ENCODE results near the gene CARD9.
A peak's percentile ranks its signal among the peaks of the same experiment; 100 is the strongest.

CARD9 gene

GRCh38 chr9:136329636-136330405 is 43.6 kb downstream of the CARD9 start:
- peaks cover 0 to 7% of the 10 kb centered on the region in 2 donors for H3K36me3 ChIP-seq (ENCODE audit: control insufficient read depth in 1 of 2, insufficient read depth in 2 of 2, low read length in 2 of 2)
- no peak overlapping the region for H3K4me3 ChIP-seq (ENCODE audit: low read depth in 1 of 2, low read length in 2 of 2)
- H3K9me3 ChIP-seq (ENCODE audit: control insufficient read depth in 1 of 2, low read length in 2 of 2): no peaks in the 10 kb centered on the region
- H3K27ac ChIP-seq (ENCODE audit: low read length): no peak overlapping the region
- peaks cover 0 to 27% of the 10 kb centered on the region in 2 donors for H3K4me1 ChIP-seq (ENCODE audit: control insufficient read depth in 1 of 2, insufficient read depth in 2 of 2, low read length in 2 of 2)
- no peaks in the 10 kb centered on the region for H3K27me3 ChIP-seq (ENCODE audit: low read depth, low read length)

GRCh38 chr9:136329211-136329627 is 44.2 kb downstream of the CARD9 start:
- H3K9me3 ChIP-seq (ENCODE audit: control insufficient read depth in 1 of 2, low read length in 2 of 2): no peaks in the 10 kb centered on the region
- H3K27me3 ChIP-seq (ENCODE audit: low read depth, low read length): no peaks in the 10 kb centered on the region
- H3K36me3 ChIP-seq (ENCODE audit: control insufficient read depth in 1 of 2, insufficient read depth in 2 of 2, low read length in 2 of 2): peaks cover 0 to under 1% of the 10 kb centered on the region in 2 donors
- peaks cover 0 to 27% of the 10 kb centered on the region in 2 donors for H3K4me1 ChIP-seq (ENCODE audit: control insufficient read depth in 1 of 2, insufficient read depth in 2 of 2, low read length in 2 of 2)
- no peak overlapping the region for H3K27ac ChIP-seq (ENCODE audit: low read length)
- peak overlapping the region in 1 of 2 donors; percentile 70 for H3K4me3 ChIP-seq (ENCODE audit: low read depth in 1 of 2, low read length in 2 of 2)

GRCh38 chr9:136328622-136329041 is 44.8 kb downstream of the CARD9 start:
- Histone ChIP-seq H3K27ac (ENCODE audit: low read length) (no peak overlapping the region), H3K9me3 (ENCODE audit: control insufficient read depth in 1 of 2, low read length in 2 of 2) (no peaks in the 10 kb centered on the region), H3K36me3 (ENCODE audit: control insufficient read depth in 1 of 2, insufficient read depth in 2 of 2, low read length in 2 of 2) (no peaks in the 10 kb centered on the region), H3K27me3 (ENCODE audit: low read depth, low read length) (no peaks in the 10 kb centered on the region), H3K4me1 (ENCODE audit: control insufficient read depth in 1 of 2, insufficient read depth in 2 of 2, low read length in 2 of 2) (peaks cover 0 to 27% of the 10 kb centered on the region in 2 donors), H3K4me3 (ENCODE audit: low read depth in 1 of 2, low read length in 2 of 2) (peak overlapping the region; percentile 61 to 70)

GRCh38 chr9:136328011-136328621 is 45.4 kb downstream of the CARD9 start:
- no peaks in the 10 kb centered on the region for H3K9me3 ChIP-seq (ENCODE audit: control insufficient read depth in 1 of 2, low read length in 2 of 2)
- peaks cover 0 to 27% of the 10 kb centered on the region in 2 donors for H3K4me1 ChIP-seq (ENCODE audit: control insufficient read depth in 1 of 2, insufficient read depth in 2 of 2, low read length in 2 of 2)
- no peaks in the 10 kb centered on the region for H3K27me3 ChIP-seq (ENCODE audit: low read depth, low read length)
- no peak overlapping the region for H3K27ac ChIP-seq (ENCODE audit: low read length)
- peak overlapping the region; percentile 61 to 70 for H3K4me3 ChIP-seq (ENCODE audit: low read depth in 1 of 2, low read length in 2 of 2)
- H3K36me3 ChIP-seq (ENCODE audit: control insufficient read depth in 1 of 2, insufficient read depth in 2 of 2, low read length in 2 of 2): no peaks in the 10 kb centered on the region

- Histone ChIP-seq H3K27me3 (ENCODE audit: low read depth, low read length) (no peaks in the 10 kb centered on the region), H3K4me3 (ENCODE audit: low read depth in 1 of 2, low read length in 2 of 2) (peak within 1 kb of the TSS; percentile 61 to 70), H3K27ac (ENCODE audit: low read length) (no peak within 1 kb of the TSS), H3K9me3 (ENCODE audit: control insufficient read depth in 1 of 2, low read length in 2 of 2) (no peaks in the 10 kb centered on the region), H3K4me1 (ENCODE audit: control insufficient read depth in 1 of 2, insufficient read depth in 2 of 2, low read length in 2 of 2) (peaks cover 0 to 27% of the 10 kb centered on the region in 2 donors), H3K36me3 (ENCODE audit: control insufficient read depth in 1 of 2, insufficient read depth in 2 of 2, low read length in 2 of 2) (no peaks in the 10 kb centered on the region)
These were observed 46.0 kb downstream of the CARD9 start, which contains the start of gene GPSM1 for GRCh38 chr9:136327304-136327974. Gene GPSM1 (plus strand): TSS chr9:136327539. CDS start chr9:136327696, 157 bp downstream.

- Histone ChIP-seq H3K4me3 (ENCODE audit: low read depth in 1 of 2, low read length in 2 of 2) (peak overlapping the region in 1 of 2 donors; percentile 35), H3K27ac (ENCODE audit: low read length) (no peak overlapping the region), H3K36me3 (ENCODE audit: control insufficient read depth in 1 of 2, insufficient read depth in 2 of 2, low read length in 2 of 2) (no peaks in the 10 kb centered on the region), H3K9me3 (ENCODE audit: control insufficient read depth in 1 of 2, low read length in 2 of 2) (no peaks in the 10 kb centered on the region), H3K4me1 (ENCODE audit: control insufficient read depth in 1 of 2, insufficient read depth in 2 of 2, low read length in 2 of 2) (peaks cover 0 to 27% of the 10 kb centered on the region in 2 donors), H3K27me3 (ENCODE audit: low read depth, low read length) (no peaks in the 10 kb centered on the region)
These were observed 46.6 kb downstream of the CARD9 start for GRCh38 chr9:136326761-136327303.

- Histone ChIP-seq H3K27me3 (ENCODE audit: low read depth, low read length) (no peaks in the 10 kb centered on the region), H3K9me3 (ENCODE audit: control insufficient read depth in 1 of 2, low read length in 2 of 2) (peaks cover 0 to 2% of the 10 kb centered on the region in 2 donors), H3K4me3 (ENCODE audit: low read depth in 1 of 2, low read length in 2 of 2) (peak overlapping the region in 1 of 2 donors; percentile 9), H3K4me1 (ENCODE audit: control insufficient read depth in 1 of 2, insufficient read depth in 2 of 2, low read length in 2 of 2) (peaks cover 0 to 27% of the 10 kb centered on the region in 2 donors), H3K27ac (ENCODE audit: low read length) (no peak overlapping the region), H3K36me3 (ENCODE audit: control insufficient read depth in 1 of 2, insufficient read depth in 2 of 2, low read length in 2 of 2) (no peaks in the 10 kb centered on the region)
These were observed 47.3 kb downstream of the CARD9 start for GRCh38 chr9:136326061-136326760.

- H3K4me1 ChIP-seq (ENCODE audit: control insufficient read depth in 1 of 2, insufficient read depth in 2 of 2, low read length in 2 of 2): peaks cover 0 to 27% of the 10 kb centered on the region in 2 donors
- peaks cover 0 to 2% of the 10 kb centered on the region in 2 donors for H3K9me3 ChIP-seq (ENCODE audit: control insufficient read depth in 1 of 2, low read length in 2 of 2)
- no peak overlapping the region for H3K27ac ChIP-seq (ENCODE audit: low read length)
- H3K4me3 ChIP-seq (ENCODE audit: low read depth in 1 of 2, low read length in 2 of 2): no peak overlapping the region
- no peaks in the 10 kb centered on the region for H3K27me3 ChIP-seq (ENCODE audit: low read depth, low read length)
- no peaks in the 10 kb centered on the region for H3K36me3 ChIP-seq (ENCODE audit: control insufficient read depth in 1 of 2, insufficient read depth in 2 of 2, low read length in 2 of 2)
These were observed 48.1 kb downstream of the CARD9 start for GRCh38 chr9:136325358-136325757.

- Histone ChIP-seq H3K27me3 (ENCODE audit: low read depth, low read length) (no peaks in the 10 kb centered on the region), H3K4me1 (ENCODE audit: control insufficient read depth in 1 of 2, insufficient read depth in 2 of 2, low read length in 2 of 2) (peaks cover 0 to 27% of the 10 kb centered on the region in 2 donors), H3K9me3 (ENCODE audit: control insufficient read depth in 1 of 2, low read length in 2 of 2) (peaks cover 0 to 2% of the 10 kb centered on the region in 2 donors), H3K36me3 (ENCODE audit: control insufficient read depth in 1 of 2, insufficient read depth in 2 of 2, low read length in 2 of 2) (no peaks in the 10 kb centered on the region), H3K27ac (ENCODE audit: low read length) (no peak overlapping the region), H3K4me3 (ENCODE audit: low read depth in 1 of 2, low read length in 2 of 2) (no peak overlapping the region)
These were observed 48.8 kb downstream of the CARD9 start for GRCh38 chr9:136324501-136325300.

GRCh38 chr9:136323371-136323789 is 50.1 kb downstream of the CARD9 start:
- peaks cover 0 to 2% of the 10 kb centered on the region in 2 donors for H3K9me3 ChIP-seq (ENCODE audit: control insufficient read depth in 1 of 2, low read length in 2 of 2)
- H3K36me3 ChIP-seq (ENCODE audit: control insufficient read depth in 1 of 2, insufficient read depth in 2 of 2, low read length in 2 of 2): no peaks in the 10 kb centered on the region

More at GRCh38 chr9:136323371-136323789, 50.1 kb downstream of the CARD9 start:
- Histone ChIP-seq H3K27ac (ENCODE audit: low read length) (no peak overlapping the region), H3K4me1 (ENCODE audit: control insufficient read depth in 1 of 2, insufficient read depth in 2 of 2, low read length in 2 of 2) (peaks cover 0 to 16% of the 10 kb centered on the region in 2 donors), H3K4me3 (ENCODE audit: low read depth in 1 of 2, low read length in 2 of 2) (no peak overlapping the region), H3K27me3 (ENCODE audit: low read depth, low read length) (no peaks in the 10 kb centered on the region)
